ENCODE results near the gene NKPD1.

DNA sequence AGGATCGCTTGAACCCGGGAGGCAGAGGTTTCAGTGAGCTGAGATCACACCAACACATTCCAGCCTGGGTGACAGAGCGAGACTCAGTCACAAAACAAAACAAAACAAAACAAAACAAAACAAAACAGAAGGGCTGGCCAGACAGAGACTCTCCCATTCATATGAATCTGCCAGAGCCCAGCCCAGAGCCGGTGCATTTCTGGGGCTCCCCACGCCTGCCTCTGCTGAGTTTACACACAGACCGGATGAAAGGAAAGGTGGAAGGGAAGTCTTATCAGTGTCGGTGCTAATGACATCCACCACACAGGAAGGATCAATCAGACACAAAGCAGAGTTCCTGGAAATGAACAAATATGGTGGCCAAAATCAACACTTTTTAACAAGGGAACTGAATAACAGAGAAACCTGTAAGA lies 10.4 kb upstream of the NKPD1 start:
- no peak for TF ChIP-seq CTCF (IDR thresholded peaks at IDR 0.05 in 4 of 5, conservative IDR thresholded peaks at IDR 0.05 in 1 of 5)
- no peak for TF ChIP-seq POLR2A (IDR thresholded peaks at IDR 0.05)

All from gastrocnemius medialis (tissue), 4 donors.